ENCODE results near the gene GLYATL2. TPM values are rescaled to one million over a fixed set of nuclear protein-coding genes. Genes with fewer than 3 reads are reported as not detected.

The GLYATL2 gene
- total RNA-seq, 1 experiment from 2014 or later = not detected

- CTCF ChIA-PET = no interaction called here
- intact Hi-C loops (cut with micrococcal nuclease) = no loop called here
- H3K27ac ChIP-seq (ENCODE audit: low read depth, low read length) = no peak overlapping the region
- RAD21 ChIA-PET (ENCODE audit: low non-redundant PET in 1 of 2, low total read pairs in 2 of 2, uncharacterized antibody in 2 of 2, unreplicated experiment in 2 of 2) = no interaction called here
- POLR2A ChIA-PET = no interaction called here
- no peaks in the 10 kb centered on the region for H3K36me3 ChIP-seq (ENCODE audit: control insufficient read depth in 1 of 2, insufficient read depth in 2 of 2, low read length in 2 of 2)
- H3K4me1 ChIP-seq (ENCODE audit: control insufficient read depth in 1 of 2, insufficient read depth in 2 of 2, low read length in 2 of 2) = no peaks in the 10 kb centered on the region
- H3K79me2 ChIP-seq (ENCODE audit: insufficient read depth, low read length) = no peaks in the 10 kb centered on the region
- no peak overlapping the region for H3K4me3 ChIP-seq (replicated peaks in 1 of 2; ENCODE audit: low read depth in 1 of 2, low read length in 2 of 2)
- BruUV-seq (replicated peaks) = no TSS peak
- H3K9me2 ChIP-seq (ENCODE audit: insufficient read depth) = no peaks in the 10 kb centered on the region
- no peaks in the 10 kb centered on the region for H4K20me1 ChIP-seq (ENCODE audit: insufficient read depth)
- H3K9ac ChIP-seq (ENCODE audit: low read length) = no peak overlapping the region
- ATAC-seq (no peak), DNase-seq (ENCODE audit: low read depth, low spot score) (no peak)
- no peaks in the 10 kb centered on the region for H3K27me3 ChIP-seq (ENCODE audit: insufficient read depth, low read length)
- no peak for TF ChIP-seq EZH2phosphoT487 (IDR thresholded peaks at IDR 0.05; ENCODE audit: borderline replicate concordance)
- no peak for TF ChIP-seq CTCF (IDR thresholded peaks at IDR 0.05 in 2 of 3, conservative IDR thresholded peaks at IDR 0.05 in 1 of 3; ENCODE audit: borderline replicate concordance in 1 of 3, insufficient read depth in 1 of 3, low read depth in 2 of 3, low read length in 2 of 3)
- no peak for TF ChIP-seq MAX (IDR thresholded peaks at IDR 0.05)
- no peak for TF ChIP-seq ATF3 (IDR thresholded peaks at IDR 0.05)
- TF ChIP-seq REST (IDR thresholded peaks at IDR 0.05; ENCODE audit: low read depth) = no peak
- no peak for TF ChIP-seq TCF7L2 (IDR thresholded peaks at IDR 0.05; ENCODE audit: borderline replicate concordance, extremely low read depth, insufficient read depth, insufficient read length)
- TF ChIP-seq SP1 (IDR thresholded peaks at IDR 0.05; ENCODE audit: low read depth) = no peak
- no peak for TF ChIP-seq ZFX (IDR thresholded peaks at IDR 0.05)
- TF ChIP-seq YY1 (IDR thresholded peaks at IDR 0.05; ENCODE audit: extremely low read depth, insufficient replicate concordance, low read depth, low read length) = no peak
- no peak overlapping the region for H2AFZ ChIP-seq (ENCODE audit: low read depth, low read length, poor library complexity, severe bottlenecking)
- no peak overlapping the region for H3K4me2 ChIP-seq (ENCODE audit: low read length)
- no peaks in the 10 kb centered on the region for H3K9me3 ChIP-seq (ENCODE audit: control insufficient read depth in 1 of 2, insufficient read depth in 1 of 2, low read depth in 1 of 2, low read length in 2 of 2)
Observed at GRCh38 chr11:58861533-58861932, 17.0 kb upstream of the GLYATL2 start.
